Natural killer cell (primary cell): ENCODE data around the gene DPEP3. TPM values are rescaled to one million over a fixed set of nuclear protein-coding genes. Genes with fewer than 3 reads are reported as not detected.

Experiments used
- ATAC-seq, 3 donors: fragments of 150-1000 bp in 2 of 3; fragments of 200-7000 bp in 1 of 3; cut with Tn5 transposase; 1 replicate in 1 of 3; 2 replicates in 2 of 3; pipeline ENCODE4 v1.10.0; 2021; ENCODE audit warnings: mild to moderate bottlenecking in 2 of 3, moderate library complexity in 2 of 3
- DNase-seq, 2 donors: peaks; one replicate each; pipeline versions ENCODE4 v3.0.0 to v3.0.0-alpha.2; 2013 to 2021; ENCODE audit warnings: mixed read lengths in 1 of 2
- H3K27ac ChIP-seq: one replicate; pipeline ENCODE4 v1.5.1; 2013; ENCODE audit warnings: mild to moderate bottlenecking, low read length
- H3K27me3 ChIP-seq: one replicate; pipeline ENCODE4 v1.6.1; 2013; ENCODE audit warnings: low read length; ENCODE audit not compliant: control insufficient read depth, insufficient read depth
- H3K36me3 ChIP-seq: one replicate; pipeline ENCODE4 v1.6.1; 2013; ENCODE audit warnings: low read length; ENCODE audit not compliant: control insufficient read depth, insufficient read depth
- H3K4me1 ChIP-seq: one replicate; pipeline ENCODE4 v1.6.1; 2013; ENCODE audit warnings: low read length; ENCODE audit not compliant: control insufficient read depth, insufficient read depth
- H3K4me3 ChIP-seq: one replicate; pipeline ENCODE4 v1.5.1; 2013; ENCODE audit warnings: low read length
- H3K9me3 ChIP-seq: one replicate; pipeline ENCODE4 v1.6.1; 2013; ENCODE audit warnings: low read length; ENCODE audit not compliant: control insufficient read depth, insufficient read depth
- H3K27ac Mint-ChIP-seq, 2 donors: one replicate each; pipeline ENCODE4 v1.8.0; 2022; ENCODE audit warnings: mild to moderate bottlenecking in 2 of 2, mixed read lengths in 2 of 2, moderate library complexity in 1 of 2
- H3K27me3 Mint-ChIP-seq, 2 donors: one replicate each; pipeline ENCODE4 v1.8.0; 2022; ENCODE audit warnings: low read depth in 2 of 2, mixed read lengths in 2 of 2
- H3K36me3 Mint-ChIP-seq: one replicate; pipeline ENCODE4 v1.8.0; 2022; ENCODE audit warnings: mixed read lengths
- H3K4me1 Mint-ChIP-seq, 2 donors: one replicate each; pipeline ENCODE4 v1.8.0; 2022; ENCODE audit warnings: mixed read lengths in 2 of 2
- H3K4me3 Mint-ChIP-seq: one replicate; pipeline ENCODE4 v1.8.0; 2022; ENCODE audit warnings: mild to moderate bottlenecking, moderate library complexity, mixed read lengths
- H3K9me3 Mint-ChIP-seq, 2 donors: one replicate each; pipeline ENCODE4 v1.8.0; 2022; ENCODE audit warnings: mixed read lengths in 2 of 2
- WGBS: methylation state at CpG from one replicate; pipeline ENCODE4 v1.1.7; 2013; ENCODE audit warnings: missing lambda C conversion rate; ENCODE audit not compliant: insufficient coverage; 5-methylcytosine and 5-hydroxymethylcytosine counted together
- intact Hi-C: fragments of 100-400 bp; cut with micrococcal nuclease; formaldehyde crosslinking; loops from one replicate; pipeline ENCODE4 v1.14.2; 2022
- total RNA-seq, 4 donors: library from RNA; stranded (reverse); fragments of 120-200 nt in 1 of 4; gene quantifications; one replicate each; pipeline versions ENCODE4 v1.2.3 to v1.2.4, GENCODE V29; 2013 to 2022
- TF ChIP-seq, protein P1 (sequence below): fragments of 200-600 bp; IDR thresholded peaks from one replicate; pipeline ENCODE4 v1.8.0; 2022; ENCODE audit warnings: antibody characterized with exemption

DPEP3 gene
- total RNA-seq, 3 donors from 2014 or later (not counting 1 experiment from before 2014, with no cell fraction given): 0.53 to 1.00 (median 0.96) TPM

DNA sequence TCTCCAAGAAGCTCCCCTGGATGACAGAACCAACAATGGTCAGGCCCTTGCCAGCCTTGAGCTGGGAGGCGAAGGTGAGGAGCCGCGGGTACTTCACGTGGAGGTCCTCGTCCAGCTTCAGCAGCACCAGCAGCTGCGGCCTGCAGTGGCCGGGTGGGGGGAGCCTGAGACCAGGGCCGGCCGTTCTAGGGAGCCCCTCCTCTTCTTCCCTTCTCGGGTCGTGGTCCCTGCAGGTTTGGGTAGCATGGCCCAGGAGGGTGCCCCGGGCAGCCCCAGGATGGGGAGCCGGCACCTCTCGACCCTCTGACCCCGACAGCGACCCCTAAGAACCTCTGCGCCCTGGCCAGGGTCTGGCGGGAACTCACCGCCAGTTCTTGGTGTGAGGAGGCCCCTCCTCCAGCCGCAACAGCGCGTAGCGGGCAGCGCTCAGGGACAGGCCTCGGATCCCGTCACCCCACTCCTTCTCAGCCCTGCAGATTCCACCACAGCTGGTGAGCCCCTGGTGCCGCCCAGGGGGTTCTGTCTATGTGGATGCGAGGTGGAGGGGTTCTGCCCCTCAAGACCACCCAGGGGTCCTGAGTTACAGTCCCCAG is 33.2 kb downstream of the DPEP3 start:
- H3K36me3 ChIP-seq: peaks cover 33% of the 10 kb centered on the region
- 98% methylated on average over 26 of the region's 28 CpGs for WGBS
- H3K27ac Mint-ChIP-seq: no peak overlapping the region

DNA sequence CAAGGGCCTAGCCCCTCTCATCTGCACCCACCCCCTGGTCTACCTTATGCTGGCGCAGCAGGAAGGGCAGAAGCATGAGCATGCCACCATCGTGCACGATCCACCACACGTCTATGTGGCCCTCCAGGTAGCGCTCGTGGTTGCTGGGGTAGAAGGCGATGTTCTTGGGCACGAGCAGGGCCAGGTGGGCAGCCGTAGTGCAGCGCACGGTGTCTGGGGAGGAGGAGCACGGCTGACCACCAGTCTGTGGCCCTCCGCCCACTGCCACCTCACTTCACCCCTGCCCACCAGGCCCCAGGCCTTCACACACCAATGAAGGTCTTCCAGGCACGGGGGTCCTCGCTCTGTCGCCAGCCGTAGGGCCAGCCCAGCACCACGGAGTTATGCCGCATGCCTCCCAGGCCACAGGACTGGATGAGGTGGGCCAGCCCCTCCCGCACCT is 34.1 kb downstream of the DPEP3 start:
- Mint-ChIP-seq H3K9me3 (no peaks in the 10 kb centered on the region), H3K36me3 (no peaks in the 10 kb centered on the region), H3K27ac (no peak overlapping the region), H3K4me1 (peaks cover 9 to 11% of the 10 kb centered on the region in 2 donors), H3K4me3 (no peak overlapping the region), H3K27me3 (no peaks in the 10 kb centered on the region)
- no peak for DNase-seq
- Histone ChIP-seq H3K9me3 (no peaks in the 10 kb centered on the region), H3K27me3 (no peaks in the 10 kb centered on the region), H3K27ac (no peak overlapping the region), H3K4me3 (no peak overlapping the region), H3K4me1 (peaks cover 14% of the 10 kb centered on the region), H3K36me3 (peaks cover 29% of the 10 kb centered on the region)
- TF ChIP-seq, protein P1, sequence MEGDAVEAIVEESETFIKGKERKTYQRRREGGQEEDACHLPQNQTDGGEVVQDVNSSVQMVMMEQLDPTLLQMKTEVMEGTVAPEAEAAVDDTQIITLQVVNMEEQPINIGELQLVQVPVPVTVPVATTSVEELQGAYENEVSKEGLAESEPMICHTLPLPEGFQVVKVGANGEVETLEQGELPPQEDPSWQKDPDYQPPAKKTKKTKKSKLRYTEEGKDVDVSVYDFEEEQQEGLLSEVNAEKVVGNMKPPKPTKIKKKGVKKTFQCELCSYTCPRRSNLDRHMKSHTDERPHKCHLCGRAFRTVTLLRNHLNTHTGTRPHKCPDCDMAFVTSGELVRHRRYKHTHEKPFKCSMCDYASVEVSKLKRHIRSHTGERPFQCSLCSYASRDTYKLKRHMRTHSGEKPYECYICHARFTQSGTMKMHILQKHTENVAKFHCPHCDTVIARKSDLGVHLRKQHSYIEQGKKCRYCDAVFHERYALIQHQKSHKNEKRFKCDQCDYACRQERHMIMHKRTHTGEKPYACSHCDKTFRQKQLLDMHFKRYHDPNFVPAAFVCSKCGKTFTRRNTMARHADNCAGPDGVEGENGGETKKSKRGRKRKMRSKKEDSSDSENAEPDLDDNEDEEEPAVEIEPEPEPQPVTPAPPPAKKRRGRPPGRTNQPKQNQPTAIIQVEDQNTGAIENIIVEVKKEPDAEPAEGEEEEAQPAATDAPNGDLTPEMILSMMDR: no peak
- intact Hi-C loops: no loop called here
- no peak for ATAC-seq
- WGBS: 95% methylated on average over 20 of the region's 20 CpGs

More for the DNA sequence above, 33.2 kb downstream of the DPEP3 start:
- TF ChIP-seq, protein P1: no peak
- Mint-ChIP-seq H3K4me3 (no peak overlapping the region), H3K27me3 (no peaks in the 10 kb centered on the region), H3K4me1 (peaks cover 2 to 3% of the 10 kb centered on the region in 2 donors), H3K36me3 (no peaks in the 10 kb centered on the region), H3K9me3 (no peaks in the 10 kb centered on the region)
- Histone ChIP-seq H3K4me1 (peaks cover 5% of the 10 kb centered on the region), H3K27me3 (no peaks in the 10 kb centered on the region), H3K9me3 (no peaks in the 10 kb centered on the region), H3K27ac (no peak overlapping the region), H3K4me3 (no peak overlapping the region)
- DNase-seq (no peak), ATAC-seq (no peak)
- intact Hi-C loops: no loop called here

DNA sequence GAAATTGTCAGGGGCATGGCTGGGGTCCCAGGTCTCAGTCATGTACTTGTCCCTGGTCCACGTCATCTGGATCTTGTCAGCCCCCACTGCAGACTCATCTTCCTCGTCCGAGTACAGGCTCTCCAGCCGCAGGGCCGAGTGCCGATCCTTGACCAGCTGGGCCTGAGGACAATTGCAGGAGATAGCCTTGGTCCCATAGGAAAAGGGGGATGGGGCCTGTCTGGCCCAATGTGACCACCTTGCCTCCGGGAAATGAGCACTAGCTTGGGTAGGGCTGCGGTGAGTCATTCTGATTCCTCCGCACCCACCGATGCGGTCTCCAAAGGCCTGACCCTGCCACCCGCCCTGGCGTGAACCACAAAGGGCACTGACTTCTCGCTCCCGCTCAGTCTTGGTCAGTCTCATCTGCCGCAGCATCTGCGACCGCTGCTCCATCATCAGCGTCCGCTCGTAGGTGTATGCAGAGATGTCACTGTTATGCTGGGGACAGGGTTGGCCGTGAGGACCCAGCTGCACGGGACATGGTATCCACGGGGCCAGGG is 34.8 kb downstream of the DPEP3 start:
- no peaks in the 10 kb centered on the region for H3K27me3 Mint-ChIP-seq
- H3K4me1 ChIP-seq: peaks cover 16% of the 10 kb centered on the region
- H3K4me3 ChIP-seq: no peak overlapping the region
- TF ChIP-seq, protein P1: no peak
- H3K36me3 Mint-ChIP-seq: no peaks in the 10 kb centered on the region
- no peak for ATAC-seq
- H3K27ac Mint-ChIP-seq: no peak overlapping the region
- H3K9me3 Mint-ChIP-seq: no peaks in the 10 kb centered on the region
- H3K27ac ChIP-seq: no peak overlapping the region
- H3K27me3 ChIP-seq: no peaks in the 10 kb centered on the region
- H3K4me1 Mint-ChIP-seq: peaks cover 10 to 13% of the 10 kb centered on the region in 2 donors
- no peaks in the 10 kb centered on the region for H3K9me3 ChIP-seq
- intact Hi-C loops: no loop called here
- 89% methylated on average over 24 of the region's 24 CpGs for WGBS
- H3K36me3 ChIP-seq: peaks cover 25% of the 10 kb centered on the region
- no peak overlapping the region for H3K4me3 Mint-ChIP-seq
- DNase-seq: no peak
